HG02943 (cell line): ENCODE results near the gene OR10H3.
"Not testable (repeated sequence)": the region's sequence is repeated elsewhere in the genome, so short reads cannot be mapped to it uniquely, and the experiment has no call there.

Experiments used
- ATAC-seq: cut with Tn5 transposase; IDR thresholded peaks from one replicate; pipeline ENCODE4 v1.9.1; 2021; ENCODE audit warnings: mild to moderate bottlenecking, low read depth, moderate library complexity; ENCODE audit not compliant: unreplicated experiment

The OR10H3 gene

DNA sequence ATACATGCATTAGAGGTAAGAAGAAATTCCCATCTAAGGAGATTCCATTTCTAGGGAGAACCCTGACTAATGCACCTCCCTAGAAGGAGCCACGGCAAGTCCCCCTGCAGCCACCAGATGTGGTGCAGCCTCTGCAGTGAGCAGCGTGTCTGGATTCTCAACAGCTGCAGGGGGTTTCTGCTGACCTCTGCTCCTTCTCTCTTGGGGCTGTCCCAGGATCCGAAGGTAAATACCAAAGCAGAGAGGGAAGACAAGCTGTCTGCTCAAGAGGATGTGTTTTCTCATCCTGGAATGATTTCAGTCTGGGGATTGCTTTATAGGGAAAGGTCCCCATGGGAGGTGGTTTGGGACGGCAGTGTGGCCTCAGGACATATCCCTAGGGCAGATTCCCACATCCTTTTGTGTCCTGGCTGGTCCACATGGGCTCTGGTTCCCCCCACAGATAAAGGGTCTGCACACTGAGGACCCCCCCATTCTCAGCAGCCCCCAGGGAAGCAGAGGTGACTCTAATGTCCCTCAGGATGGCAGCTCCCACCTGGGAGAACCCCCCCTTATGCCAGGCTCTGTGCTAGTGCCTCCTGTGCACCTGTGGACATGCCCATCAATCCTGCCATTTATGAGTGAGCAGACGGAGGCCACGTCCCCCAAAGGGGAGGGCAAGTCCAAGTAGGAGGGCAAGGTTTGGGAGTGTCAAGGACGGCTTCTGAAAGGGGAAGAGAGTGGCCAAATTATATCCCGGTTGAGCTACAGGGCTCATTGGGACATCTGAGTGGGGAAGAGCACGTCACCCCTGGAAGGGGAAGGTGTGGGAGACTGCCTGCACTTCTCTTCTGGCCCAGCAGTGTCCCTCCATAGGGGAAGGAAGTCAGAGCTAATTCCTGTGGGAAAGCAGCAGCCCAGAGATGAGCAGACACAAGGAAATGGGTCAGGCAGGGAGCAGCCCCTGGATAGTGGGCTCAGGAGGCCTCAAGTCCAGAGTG, 39.5 kb downstream of the OR10H3 start:
- ATAC-seq, result no peak

GRCh38 chr19:15779756-15780476, 42.1 kb downstream of the OR10H3 start:
- ATAC-seq, result no peak

- ATAC-seq, result no peak
These were observed 43.0 kb downstream of the OR10H3 start for GRCh38 chr19:15780610-15781418.

DNA sequence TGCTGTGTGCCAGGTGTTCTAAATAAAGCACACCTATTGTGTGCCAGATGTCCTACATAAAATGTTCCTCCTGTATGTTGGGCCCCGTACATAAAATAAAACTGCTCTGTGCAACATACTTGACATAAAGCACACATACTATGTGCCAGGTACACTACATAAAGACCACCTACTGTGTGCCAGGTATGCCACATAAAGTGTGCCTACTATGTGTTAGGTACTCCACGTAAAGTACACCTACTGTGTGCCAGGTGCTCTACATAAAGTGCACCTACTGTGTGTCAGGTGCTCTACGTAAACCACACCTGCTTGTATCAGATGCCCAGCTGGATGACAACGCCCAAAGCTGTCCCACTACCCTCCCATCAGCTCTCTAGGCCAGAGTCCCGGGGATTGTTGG, 43.9 kb downstream of the OR10H3 start:
- ATAC-seq, result no peak

DNA sequence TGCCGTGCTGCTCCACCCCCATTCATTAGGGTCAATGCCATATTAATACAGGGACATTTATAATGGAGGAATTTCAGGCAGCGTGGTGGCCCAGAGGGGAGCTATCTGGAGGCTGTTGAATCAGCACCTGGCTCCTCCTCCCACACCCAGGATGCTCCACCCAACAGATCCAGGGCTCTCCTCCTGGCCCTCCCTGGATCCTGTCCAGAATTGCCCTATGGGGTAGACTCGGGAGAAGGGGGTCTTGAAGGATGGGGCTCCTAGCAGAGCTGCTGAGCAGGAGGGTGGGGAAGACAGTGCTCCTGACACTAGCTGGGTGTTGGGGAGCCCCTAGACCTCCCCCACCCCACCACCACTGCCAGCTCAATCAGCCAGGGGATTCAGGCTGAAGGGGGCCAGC, 44.4 kb downstream of the OR10H3 start:
- ATAC-seq, result no peak

- ATAC-seq, result not testable (repeated sequence)
These were observed 45.1 kb downstream of the OR10H3 start for GRCh38 chr19:15782896-15783295.

DNA sequence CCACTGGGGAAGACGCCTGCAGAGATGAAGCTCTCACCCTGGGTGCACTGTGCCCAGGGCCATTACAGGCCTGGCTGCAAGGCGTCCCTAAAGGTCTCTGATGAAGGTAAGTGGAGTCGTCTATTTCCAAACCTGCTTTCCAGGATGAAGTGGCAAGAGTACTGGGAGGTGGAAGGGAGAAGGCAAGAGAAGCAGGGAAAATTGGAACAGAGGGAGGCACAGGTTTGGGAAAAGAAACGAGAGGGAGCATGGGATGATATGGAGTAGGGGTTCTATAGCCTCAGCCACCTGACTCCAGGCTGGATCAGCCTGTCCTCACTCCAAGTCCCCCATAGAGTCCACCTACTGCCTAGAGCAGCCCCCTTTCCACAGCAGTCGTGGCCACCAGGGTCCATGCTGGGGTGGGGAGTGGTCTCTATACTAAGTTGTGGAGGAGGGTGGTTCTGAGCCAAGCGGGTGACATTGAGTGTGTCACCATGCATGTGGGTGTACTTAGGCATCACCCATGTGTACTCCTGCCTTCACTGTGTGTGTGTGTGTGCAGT, 49.9 kb downstream of the OR10H3 start, which contains the start of gene OR10H5:
OR10H5 (plus strand) TSS at position 51 of the 545 bp plus-strand sequence. CDS start 6,388 bp downstream, outside the sequence.
- no peak for ATAC-seq

GRCh38 chr19:15788594-15789270, 50.9 kb downstream of the OR10H3 start:
- no peak for ATAC-seq

DNA sequence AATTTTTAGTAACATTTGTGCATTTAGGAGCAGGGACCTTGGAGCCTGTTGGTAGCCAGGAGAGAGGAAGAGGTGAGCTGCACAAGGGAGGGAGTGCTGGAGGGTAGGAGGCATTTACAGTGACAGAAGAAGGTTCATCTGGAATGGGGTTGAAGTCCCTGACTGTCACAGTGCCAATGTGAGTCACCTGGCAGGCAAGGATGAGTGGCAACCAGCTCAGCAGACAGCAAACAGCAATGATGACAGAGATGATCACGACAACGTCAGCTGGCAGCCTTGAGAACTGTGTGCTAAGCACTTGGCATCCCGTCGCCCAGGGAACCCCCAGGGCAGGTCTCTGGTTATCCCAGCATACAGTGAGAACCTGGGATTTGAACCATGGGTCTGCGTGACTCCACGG, 52.3 kb downstream of the OR10H3 start:
- no peak for ATAC-seq
